ENCODE results near the gene C16orf89.

- TF ChIP-seq CTCF (IDR thresholded peaks at IDR 0.05 in 4 of 5, conservative IDR thresholded peaks at IDR 0.05 in 1 of 5) (no peak), POLR2A (IDR thresholded peaks at IDR 0.05) (no peak)
Observed at GRCh38 chr16:5070431-5071186, 4.9 kb upstream of the C16orf89 start.

All from gastrocnemius medialis (tissue), 4 donors.